Measurements from ENCODE around the gene KCNQ1OT1. TPM values are rescaled to one million over a fixed set of nuclear protein-coding genes. Genes with fewer than 3 reads are reported as not detected.

KCNQ1OT1 gene
- total RNA-seq, 1 donor from 2014 or later: 3.9 TPM

DNA sequence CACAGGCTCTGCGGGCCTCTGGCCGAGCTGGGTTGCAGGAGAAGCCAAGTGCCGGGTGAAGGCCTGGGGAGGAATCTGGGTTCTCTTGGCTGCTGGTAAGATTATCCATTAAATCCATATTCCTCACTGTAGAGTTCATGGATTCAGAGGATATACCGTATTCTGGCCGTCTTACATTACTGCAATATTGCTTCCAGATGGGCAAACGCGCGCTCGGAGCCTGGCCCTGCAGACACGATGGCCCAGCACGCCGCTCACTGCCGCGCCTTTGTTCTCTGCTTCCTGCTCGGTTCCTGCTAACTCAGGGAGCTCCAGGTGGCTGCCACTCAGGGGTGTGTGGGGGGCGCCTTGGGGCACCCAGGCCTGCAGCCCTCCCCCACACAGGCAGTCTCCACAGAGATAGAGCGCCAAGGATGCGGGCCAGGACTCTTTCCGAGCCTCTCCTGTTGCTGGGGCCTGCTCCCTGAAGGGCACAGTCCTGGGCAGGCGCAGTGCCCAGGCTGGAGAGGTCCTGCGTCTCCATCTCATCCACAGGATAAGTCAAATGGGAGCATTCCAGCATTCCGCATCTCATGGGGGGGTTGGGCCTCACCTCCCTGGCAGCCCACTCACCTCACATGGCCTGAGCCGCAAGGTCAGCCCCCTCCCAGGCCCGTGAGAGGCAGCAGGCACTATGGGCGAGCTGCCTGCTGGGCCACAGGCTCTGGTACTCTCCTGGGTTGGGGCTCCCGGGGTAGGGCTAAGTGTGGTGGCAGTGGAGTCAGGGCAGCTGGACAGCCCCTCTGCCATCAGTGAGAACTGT lies 14.1 kb upstream of the KCNQ1OT1 start:
- Mint-ChIP-seq H3K27ac (ENCODE audit: unreplicated experiment) (no peak overlapping the region), H3K27me3 (ENCODE audit: unreplicated experiment) (peaks cover 40% of the 10 kb centered on the region), H3K36me3 (ENCODE audit: unreplicated experiment) (no peaks in the 10 kb centered on the region), H3K9me3 (ENCODE audit: unreplicated experiment) (peaks cover 10% of the 10 kb centered on the region), H3K4me3 (ENCODE audit: unreplicated experiment) (no peak overlapping the region), H3K4me1 (ENCODE audit: unreplicated experiment) (peaks cover 9% of the 10 kb centered on the region)
- no peak for DNase-seq (ENCODE audit: extremely low spot score, unreplicated experiment)
- TF ChIP-seq, protein P1, sequence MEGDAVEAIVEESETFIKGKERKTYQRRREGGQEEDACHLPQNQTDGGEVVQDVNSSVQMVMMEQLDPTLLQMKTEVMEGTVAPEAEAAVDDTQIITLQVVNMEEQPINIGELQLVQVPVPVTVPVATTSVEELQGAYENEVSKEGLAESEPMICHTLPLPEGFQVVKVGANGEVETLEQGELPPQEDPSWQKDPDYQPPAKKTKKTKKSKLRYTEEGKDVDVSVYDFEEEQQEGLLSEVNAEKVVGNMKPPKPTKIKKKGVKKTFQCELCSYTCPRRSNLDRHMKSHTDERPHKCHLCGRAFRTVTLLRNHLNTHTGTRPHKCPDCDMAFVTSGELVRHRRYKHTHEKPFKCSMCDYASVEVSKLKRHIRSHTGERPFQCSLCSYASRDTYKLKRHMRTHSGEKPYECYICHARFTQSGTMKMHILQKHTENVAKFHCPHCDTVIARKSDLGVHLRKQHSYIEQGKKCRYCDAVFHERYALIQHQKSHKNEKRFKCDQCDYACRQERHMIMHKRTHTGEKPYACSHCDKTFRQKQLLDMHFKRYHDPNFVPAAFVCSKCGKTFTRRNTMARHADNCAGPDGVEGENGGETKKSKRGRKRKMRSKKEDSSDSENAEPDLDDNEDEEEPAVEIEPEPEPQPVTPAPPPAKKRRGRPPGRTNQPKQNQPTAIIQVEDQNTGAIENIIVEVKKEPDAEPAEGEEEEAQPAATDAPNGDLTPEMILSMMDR (IDR thresholded peaks at IDR 0.05): no peak

GRCh38 chr11:2713094-2713493 lies 13.3 kb upstream of the KCNQ1OT1 start:
- peaks cover 40% of the 10 kb centered on the region for H3K27me3 Mint-ChIP-seq (ENCODE audit: unreplicated experiment)
- TF ChIP-seq, protein P1 (IDR thresholded peaks at IDR 0.05): no peak
- peaks cover 15% of the 10 kb centered on the region for H3K4me1 Mint-ChIP-seq (ENCODE audit: unreplicated experiment)
- no peak for DNase-seq (ENCODE audit: extremely low spot score, unreplicated experiment)
- H3K9me3 Mint-ChIP-seq (ENCODE audit: unreplicated experiment): peaks cover 10% of the 10 kb centered on the region
- no peak overlapping the region for H3K27ac Mint-ChIP-seq (ENCODE audit: unreplicated experiment)
- H3K36me3 Mint-ChIP-seq (ENCODE audit: unreplicated experiment): no peaks in the 10 kb centered on the region
- H3K4me3 Mint-ChIP-seq (ENCODE audit: unreplicated experiment): no peak overlapping the region

DNA sequence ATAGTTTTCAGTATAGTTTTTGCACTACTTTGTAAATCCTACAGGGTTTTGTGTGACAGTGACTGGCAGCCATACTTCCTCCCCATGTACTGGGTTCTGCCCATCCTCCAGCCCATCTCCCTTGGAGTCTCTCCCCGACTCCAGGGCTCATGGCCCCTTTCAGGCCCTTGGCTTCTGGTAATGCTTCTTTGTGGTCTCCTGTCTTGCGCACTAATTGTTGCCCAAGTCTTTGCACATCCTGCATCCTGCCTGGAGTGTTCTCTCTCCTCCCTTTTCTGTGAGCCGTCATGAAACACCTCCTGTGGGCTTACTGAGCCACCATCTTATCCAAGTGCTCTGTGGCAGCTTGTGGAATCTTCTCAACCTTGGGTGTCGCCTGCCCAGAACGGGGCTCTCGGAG lies 11.4 kb upstream of the KCNQ1OT1 start:
- peaks cover 10% of the 10 kb centered on the region for H3K9me3 Mint-ChIP-seq (ENCODE audit: unreplicated experiment)
- no peaks in the 10 kb centered on the region for H3K36me3 Mint-ChIP-seq (ENCODE audit: unreplicated experiment)
- TF ChIP-seq, protein P1 (IDR thresholded peaks at IDR 0.05): no peak
- peaks cover 40% of the 10 kb centered on the region for H3K27me3 Mint-ChIP-seq (ENCODE audit: unreplicated experiment)
- H3K4me3 Mint-ChIP-seq (ENCODE audit: unreplicated experiment): no peak overlapping the region
- H3K27ac Mint-ChIP-seq (ENCODE audit: unreplicated experiment): no peak overlapping the region
- peaks cover 14% of the 10 kb centered on the region for H3K4me1 Mint-ChIP-seq (ENCODE audit: unreplicated experiment)
- DNase-seq (ENCODE audit: extremely low spot score, unreplicated experiment): no peak

DNA sequence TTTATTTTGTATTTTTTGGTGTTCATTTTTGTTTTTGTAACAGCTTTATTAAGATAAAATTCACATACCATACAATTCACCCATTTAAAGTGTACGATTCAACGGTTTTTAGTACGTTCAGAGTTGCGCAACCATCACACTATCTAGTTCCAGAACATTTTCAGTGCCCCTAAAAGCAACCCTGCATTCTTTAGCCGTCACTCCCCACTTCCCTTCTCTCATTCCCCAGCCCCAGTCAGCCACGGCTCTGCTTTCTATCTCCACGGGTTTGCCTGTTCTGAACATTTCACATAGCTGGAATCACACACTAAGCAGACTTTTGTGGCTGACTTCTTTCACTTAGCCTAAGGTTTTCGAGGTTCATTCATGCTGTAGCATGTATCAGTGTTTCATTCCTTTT lies 9.6 kb upstream of the KCNQ1OT1 start:
- Mint-ChIP-seq H3K27me3 (ENCODE audit: unreplicated experiment) (peaks cover 36% of the 10 kb centered on the region), H3K9me3 (ENCODE audit: unreplicated experiment) (peaks cover 10% of the 10 kb centered on the region), H3K4me3 (ENCODE audit: unreplicated experiment) (no peak overlapping the region), H3K27ac (ENCODE audit: unreplicated experiment) (no peak overlapping the region), H3K4me1 (ENCODE audit: unreplicated experiment) (peaks cover 14% of the 10 kb centered on the region), H3K36me3 (ENCODE audit: unreplicated experiment) (no peaks in the 10 kb centered on the region)
- TF ChIP-seq, protein P1 (IDR thresholded peaks at IDR 0.05): no peak
- DNase-seq (ENCODE audit: extremely low spot score, unreplicated experiment): no peak

GRCh38 chr11:2708757-2709281 lies 9.0 kb upstream of the KCNQ1OT1 start:
- DNase-seq (ENCODE audit: extremely low spot score, unreplicated experiment): no peak
- Mint-ChIP-seq H3K27ac (ENCODE audit: unreplicated experiment) (no peak overlapping the region), H3K27me3 (ENCODE audit: unreplicated experiment) (peaks cover 34% of the 10 kb centered on the region), H3K36me3 (ENCODE audit: unreplicated experiment) (no peaks in the 10 kb centered on the region), H3K4me3 (ENCODE audit: unreplicated experiment) (peak overlapping the region; percentile 29), H3K9me3 (ENCODE audit: unreplicated experiment) (peaks cover 10% of the 10 kb centered on the region), H3K4me1 (ENCODE audit: unreplicated experiment) (peaks cover 14% of the 10 kb centered on the region)
- TF ChIP-seq, protein P1 (IDR thresholded peaks at IDR 0.05): no peak

Data from osteocyte (in vitro differentiated cells).